Neural crest cell (in vitro differentiated cells): ENCODE measurements around the gene IP6K3. TPM values are rescaled to one million over a fixed set of nuclear protein-coding genes. Genes with fewer than 3 reads are reported as not detected.

Experiments used
- DNase-seq: peaks from one replicate; pipeline ENCODE4 v3.0.0; 2021; ENCODE audit warnings: low read depth, mixed read lengths, low spot score
- H3K27ac Mint-ChIP-seq: one replicate; pipeline ENCODE4 v1.8.0; 2021; ENCODE audit warnings: mild to moderate bottlenecking, mixed read lengths; ENCODE audit not compliant: unreplicated experiment
- H3K27me3 Mint-ChIP-seq: 2 replicates; pipeline ENCODE4 v1.8.0; 2021; ENCODE audit warnings: low read depth, mild to moderate bottlenecking, mixed read lengths
- H3K36me3 Mint-ChIP-seq: 2 replicates; pipeline ENCODE4 v1.8.0; 2021; ENCODE audit warnings: low read depth, mild to moderate bottlenecking, mixed read lengths
- H3K4me1 Mint-ChIP-seq: 2 replicates; pipeline ENCODE4 v1.8.0; 2021; ENCODE audit warnings: mixed read lengths
- H3K4me3 Mint-ChIP-seq: one replicate; pipeline ENCODE4 v1.8.0; 2021; ENCODE audit warnings: mild to moderate bottlenecking, mixed read lengths
- H3K9me3 Mint-ChIP-seq: 2 replicates; pipeline ENCODE4 v1.8.0; 2021; ENCODE audit warnings: mixed read lengths
- long read RNA-seq: library from polyadenylated mRNA; unstranded; transcript quantifications from one replicate; pipeline ENCODE4 v2.0.0, GENCODE V29; 2020
- total RNA-seq: library from RNA; stranded (reverse); gene quantifications from 2 replicates; pipeline ENCODE4 v1.2.1, GENCODE V29; 2021
- TF ChIP-seq, protein P1 (sequence below): fragments of 200-600 bp; sonication (generic); conservative IDR thresholded peaks from 2 replicates; pipeline ENCODE4 v1.5.0; 2021; ENCODE audit warnings: antibody characterized with exemption, mild to moderate bottlenecking

Gene IP6K3, protein sequence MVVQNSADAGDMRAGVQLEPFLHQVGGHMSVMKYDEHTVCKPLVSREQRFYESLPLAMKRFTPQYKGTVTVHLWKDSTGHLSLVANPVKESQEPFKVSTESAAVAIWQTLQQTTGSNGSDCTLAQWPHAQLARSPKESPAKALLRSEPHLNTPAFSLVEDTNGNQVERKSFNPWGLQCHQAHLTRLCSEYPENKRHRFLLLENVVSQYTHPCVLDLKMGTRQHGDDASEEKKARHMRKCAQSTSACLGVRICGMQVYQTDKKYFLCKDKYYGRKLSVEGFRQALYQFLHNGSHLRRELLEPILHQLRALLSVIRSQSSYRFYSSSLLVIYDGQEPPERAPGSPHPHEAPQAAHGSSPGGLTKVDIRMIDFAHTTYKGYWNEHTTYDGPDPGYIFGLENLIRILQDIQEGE
- total RNA-seq: 0.72 and 0.89 TPM in 2 replicates
- long read RNA-seq: 0 reads

DNA sequence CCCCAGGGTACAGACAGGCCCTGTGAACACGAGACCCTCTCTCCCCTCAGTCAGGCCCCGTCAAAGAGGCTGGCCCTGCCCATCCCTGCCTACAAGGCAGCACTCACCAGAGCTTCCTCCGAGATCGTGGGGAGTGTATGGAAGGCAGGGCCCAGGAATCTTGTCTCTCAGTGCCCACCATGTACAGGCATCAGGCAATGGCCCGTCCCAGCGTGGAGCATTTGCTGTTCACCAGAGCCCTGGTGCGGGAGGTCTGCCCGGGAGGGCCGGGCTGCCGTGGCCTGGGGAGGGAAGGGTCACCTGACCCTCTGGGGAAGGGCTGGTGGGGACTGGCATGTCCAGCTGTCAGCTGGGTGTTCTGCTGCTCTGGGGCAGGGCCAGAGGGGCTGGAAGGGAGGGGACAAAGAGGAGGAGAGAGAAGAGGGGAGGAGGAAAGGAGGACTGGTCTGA is at the start of gene IP6K3:
IP6K3 (minus strand) TSS at position 255 of the 450 bp plus-strand sequence. CDS start 11,429 bp downstream, outside the sequence.
- Mint-ChIP-seq H3K36me3 (no peaks in the 10 kb centered on the region), H3K27ac (peak within 1 kb of the TSS; percentile 27), H3K27me3 (no peaks in the 10 kb centered on the region), H3K4me1 (peaks cover 36% of the 10 kb centered on the region), H3K4me3 (peak within 1 kb of the TSS; percentile 48), H3K9me3 (no peaks in the 10 kb centered on the region)
- TF ChIP-seq, protein P1, sequence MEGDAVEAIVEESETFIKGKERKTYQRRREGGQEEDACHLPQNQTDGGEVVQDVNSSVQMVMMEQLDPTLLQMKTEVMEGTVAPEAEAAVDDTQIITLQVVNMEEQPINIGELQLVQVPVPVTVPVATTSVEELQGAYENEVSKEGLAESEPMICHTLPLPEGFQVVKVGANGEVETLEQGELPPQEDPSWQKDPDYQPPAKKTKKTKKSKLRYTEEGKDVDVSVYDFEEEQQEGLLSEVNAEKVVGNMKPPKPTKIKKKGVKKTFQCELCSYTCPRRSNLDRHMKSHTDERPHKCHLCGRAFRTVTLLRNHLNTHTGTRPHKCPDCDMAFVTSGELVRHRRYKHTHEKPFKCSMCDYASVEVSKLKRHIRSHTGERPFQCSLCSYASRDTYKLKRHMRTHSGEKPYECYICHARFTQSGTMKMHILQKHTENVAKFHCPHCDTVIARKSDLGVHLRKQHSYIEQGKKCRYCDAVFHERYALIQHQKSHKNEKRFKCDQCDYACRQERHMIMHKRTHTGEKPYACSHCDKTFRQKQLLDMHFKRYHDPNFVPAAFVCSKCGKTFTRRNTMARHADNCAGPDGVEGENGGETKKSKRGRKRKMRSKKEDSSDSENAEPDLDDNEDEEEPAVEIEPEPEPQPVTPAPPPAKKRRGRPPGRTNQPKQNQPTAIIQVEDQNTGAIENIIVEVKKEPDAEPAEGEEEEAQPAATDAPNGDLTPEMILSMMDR: no peak
- DNase-seq: no peak

DNA sequence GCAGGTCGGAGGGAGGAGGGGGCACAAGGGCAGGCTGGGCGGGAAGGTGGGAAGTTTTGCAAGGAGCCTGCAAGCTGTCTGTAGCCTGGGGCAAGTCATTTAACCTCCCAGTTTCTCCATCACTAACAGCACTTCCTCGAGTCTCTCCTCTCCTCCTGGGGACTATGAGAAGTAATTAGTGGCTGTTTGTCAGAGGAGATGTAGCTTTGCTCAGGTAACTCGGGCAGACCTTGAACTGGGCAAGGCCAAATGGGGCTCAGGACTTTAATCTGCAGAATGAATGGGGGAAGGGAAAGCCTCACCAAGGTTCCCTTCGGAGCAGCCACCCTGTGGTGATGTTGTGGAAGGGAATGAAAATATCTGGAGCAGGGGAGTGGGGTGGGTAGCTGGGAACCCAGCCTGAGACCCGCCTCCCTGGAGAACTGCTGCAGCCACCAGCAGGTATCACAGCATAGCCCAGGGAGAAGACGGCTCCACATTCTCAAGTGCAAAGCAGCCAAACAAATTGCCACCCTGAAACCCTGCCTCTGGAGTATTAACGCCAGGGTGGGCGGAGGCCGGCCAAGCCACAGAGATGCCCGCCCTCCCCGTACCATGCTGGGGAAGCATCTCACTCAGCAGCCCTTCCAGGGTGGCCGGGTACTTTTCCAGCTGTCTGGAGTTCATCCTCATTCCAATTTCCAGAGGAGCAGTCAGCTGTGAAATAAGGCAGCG is 48.4 kb upstream of the IP6K3 start:
- Mint-ChIP-seq H3K9me3 (no peaks in the 10 kb centered on the region), H3K4me1 (peaks cover 49% of the 10 kb centered on the region), H3K36me3 (no peaks in the 10 kb centered on the region), H3K27me3 (peaks cover 6% of the 10 kb centered on the region), H3K27ac (no peak overlapping the region), H3K4me3 (no peak overlapping the region)
- DNase-seq: no peak
- TF ChIP-seq, protein P1: no peak

DNA sequence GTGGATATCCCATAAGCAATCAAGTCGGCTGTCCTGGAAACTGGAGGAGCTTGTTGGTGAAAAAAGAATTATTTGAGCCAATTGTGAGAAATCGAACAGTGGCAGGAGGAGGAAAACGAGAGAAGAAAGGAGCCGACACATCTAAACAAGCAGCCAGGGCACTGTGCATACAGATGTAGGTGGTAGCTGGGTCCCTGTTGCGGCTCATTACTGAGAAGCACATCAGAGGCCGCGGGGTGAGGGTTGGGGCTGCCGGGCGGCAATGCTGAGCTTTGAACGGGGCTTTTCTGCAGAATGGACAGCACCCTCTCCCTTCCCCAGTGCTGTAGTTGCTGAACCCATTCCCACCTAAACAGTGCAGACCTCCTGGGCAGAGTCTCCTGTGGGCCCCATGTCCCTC is 46.3 kb upstream of the IP6K3 start:
- no peaks in the 10 kb centered on the region for H3K9me3 Mint-ChIP-seq
- H3K27ac Mint-ChIP-seq: no peak overlapping the region
- peaks cover 6% of the 10 kb centered on the region for H3K27me3 Mint-ChIP-seq
- no peak for DNase-seq
- peaks cover 45% of the 10 kb centered on the region for H3K4me1 Mint-ChIP-seq
- H3K36me3 Mint-ChIP-seq: no peaks in the 10 kb centered on the region
- H3K4me3 Mint-ChIP-seq: peak overlapping the region; percentile 21
- TF ChIP-seq, protein P1: no peak

DNA sequence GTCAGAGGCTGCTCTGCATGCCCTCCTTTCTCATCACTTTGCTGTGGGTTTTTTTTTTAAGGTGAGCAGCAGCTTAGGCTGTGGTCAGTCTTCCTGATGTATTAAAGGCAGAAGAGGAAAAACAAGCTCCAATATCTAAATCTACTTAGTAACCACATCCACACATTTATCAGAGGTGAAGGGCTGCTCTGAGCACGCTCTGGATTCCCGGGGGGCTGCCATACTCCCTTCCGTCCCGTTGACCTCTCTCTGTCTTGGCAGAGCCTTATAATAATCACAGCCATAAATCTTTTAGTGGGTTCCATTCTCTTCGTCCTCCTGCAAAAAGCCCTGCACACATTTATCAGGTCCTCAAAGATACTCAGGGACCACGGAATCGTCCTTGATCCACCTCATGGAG is 44.9 kb upstream of the IP6K3 start:
- H3K4me1 Mint-ChIP-seq: peaks cover 46% of the 10 kb centered on the region
- DNase-seq: no peak
- TF ChIP-seq, protein P1: no peak
- H3K4me3 Mint-ChIP-seq: peak overlapping the region; percentile 79
- no peaks in the 10 kb centered on the region for H3K9me3 Mint-ChIP-seq
- peaks cover 6% of the 10 kb centered on the region for H3K27me3 Mint-ChIP-seq
- H3K27ac Mint-ChIP-seq: peak overlapping the region; percentile 84
- no peaks in the 10 kb centered on the region for H3K36me3 Mint-ChIP-seq

DNA sequence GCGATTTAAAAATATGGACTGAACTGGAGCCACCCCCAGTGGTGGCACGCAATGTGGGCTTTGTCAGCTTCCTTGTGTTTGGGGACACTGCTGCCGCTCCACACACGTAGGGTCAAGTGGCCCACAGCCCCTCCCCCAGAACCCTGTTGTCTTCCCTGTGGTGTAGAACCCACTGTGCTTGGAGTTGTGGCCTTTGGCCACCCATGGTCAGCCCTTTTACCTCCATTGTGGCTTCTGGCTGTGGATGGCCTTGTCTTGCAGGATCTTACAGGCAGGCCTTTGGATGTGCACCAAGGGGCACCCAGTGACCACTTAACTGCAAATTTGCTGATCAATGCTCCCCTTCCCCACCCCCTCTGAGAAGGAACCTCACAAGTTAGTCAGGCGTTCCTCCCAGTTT is 44.2 kb upstream of the IP6K3 start:
- Mint-ChIP-seq H3K36me3 (no peaks in the 10 kb centered on the region), H3K4me1 (peaks cover 52% of the 10 kb centered on the region), H3K4me3 (peak overlapping the region; percentile 79), H3K9me3 (no peaks in the 10 kb centered on the region), H3K27ac (no peak overlapping the region), H3K27me3 (peaks cover 6% of the 10 kb centered on the region)
- TF ChIP-seq, protein P1: no peak
- no peak for DNase-seq
